WTC11 (cell line): Measurements from ENCODE around the gene PRKAG2. TPM values are rescaled to one million over a fixed set of nuclear protein-coding genes. Genes with fewer than 3 reads are reported as not detected.

Experiments used
- ATAC-seq: fragments of 200-7000 bp; cut with Tn5 transposase; 2 replicates; pipeline ENCODE4 v1.10.0; 2021; ENCODE audit warnings: mild to moderate bottlenecking, moderate library complexity
- CTCF ChIA-PET: fragments of 300-600 bp; sonication (Branson Sonifier 250); formaldehyde crosslinking; loops from one replicate; lab custom pipeline; 2021; ENCODE audit warnings: antibody characterized with exemption; lab: Charles Lee
- POLR2A ChIA-PET: fragments of 350-600 bp; sonication (Branson Sonifier 250); formaldehyde crosslinking; loops from one replicate; lab custom pipeline; 2021; ENCODE audit warnings: antibody characterized with exemption; lab: Charles Lee
- DNase-seq: peaks from one replicate; pipeline ENCODE4 v3.0.0; 2021; ENCODE audit warnings: low spot score
- H3K27ac Mint-ChIP-seq: 2 replicates; pipeline ENCODE4 v1.8.0; 2021; ENCODE audit warnings: mixed read lengths
- H3K27me3 Mint-ChIP-seq: 2 replicates; pipeline ENCODE4 v1.8.0; 2021; ENCODE audit warnings: low read depth, mild to moderate bottlenecking, moderate library complexity, mixed read lengths
- H3K36me3 Mint-ChIP-seq: 2 replicates; pipeline ENCODE4 v1.8.0; 2021; ENCODE audit warnings: mixed read lengths
- H3K4me1 Mint-ChIP-seq: 2 replicates; pipeline ENCODE4 v1.8.0; 2022; ENCODE audit warnings: mixed read lengths
- H3K4me3 Mint-ChIP-seq: 2 replicates; pipeline ENCODE4 v1.8.0; 2021; ENCODE audit warnings: mild to moderate bottlenecking, moderate library complexity, mixed read lengths
- H3K9me3 Mint-ChIP-seq: 2 replicates; pipeline ENCODE4 v1.8.0; 2021; ENCODE audit warnings: mixed read lengths
- ATF1 ChIP-seq: sonication (generic); formaldehyde crosslinking; IDR thresholded peaks from 2 replicates; pipeline ENCODE4 v1.8.1; 2023; ENCODE audit warnings: mild to moderate bottlenecking, moderate library complexity, missing genetic modification reagents
- EMX1 ChIP-seq: fragments of 250-450 bp; sonication (Bioruptor Pico); IDR thresholded peaks from 2 replicates; pipeline ENCODE4 v1.8.0; 2021; ENCODE audit warnings: mild to moderate bottlenecking
- FOXP1 ChIP-seq: sonication (generic); formaldehyde crosslinking; IDR thresholded peaks from 2 replicates; pipeline ENCODE4 v1.8.0; 2022; ENCODE audit warnings: missing genetic modification reagents, mild to moderate bottlenecking, moderate library complexity, borderline replicate concordance
- GTF2I ChIP-seq: fragments of 250-450 bp; sonication (Bioruptor Pico); conservative IDR thresholded peaks from 2 replicates; pipeline ENCODE4 v1.4.0; 2021; ENCODE audit warnings: mild to moderate bottlenecking
- JUN ChIP-seq: sonication (generic); formaldehyde crosslinking; IDR thresholded peaks from 2 replicates; pipeline ENCODE4 v1.8.0; 2023; ENCODE audit warnings: mild to moderate bottlenecking, missing genetic modification reagents
- SMAD3 ChIP-seq: sonication (generic); formaldehyde crosslinking; IDR thresholded peaks from 2 replicates; pipeline ENCODE4 v1.8.0; 2022; ENCODE audit warnings: missing genetic modification reagents, mild to moderate bottlenecking, borderline replicate concordance
- SMAD4 ChIP-seq: sonication (generic); formaldehyde crosslinking; IDR thresholded peaks from 2 replicates; pipeline ENCODE4 v1.8.0; 2022; ENCODE audit warnings: mild to moderate bottlenecking, missing genetic modification reagents
- SOX15 ChIP-seq: fragments of 250-450 bp; sonication (Bioruptor Pico); IDR thresholded peaks from 2 replicates; pipeline ENCODE4 v1.9.0; 2021; ENCODE audit warnings: mild to moderate bottlenecking
- SP1 ChIP-seq: sonication (generic); formaldehyde crosslinking; conservative IDR thresholded peaks from 2 replicates; pipeline ENCODE4 v1.8.1; 2022; ENCODE audit warnings: missing genetic modification reagents
- TEAD4 ChIP-seq: sonication (generic); formaldehyde crosslinking; IDR thresholded peaks from 2 replicates; pipeline ENCODE4 v1.8.0; 2022; ENCODE audit warnings: mild to moderate bottlenecking, missing genetic modification reagents
- ZNF121 ChIP-seq: sonication (generic); formaldehyde crosslinking; IDR thresholded peaks from 2 replicates; pipeline ENCODE4 v1.8.0; 2023; ENCODE audit warnings: missing genetic modification reagents
- ZNF138 ChIP-seq: sonication (generic); formaldehyde crosslinking; conservative IDR thresholded peaks from 2 replicates; pipeline ENCODE4 v1.8.1; 2022; ENCODE audit warnings: mild to moderate bottlenecking, moderate library complexity, missing genetic modification reagents
- total RNA-seq: library from RNA; stranded (reverse); gene quantifications from 3 replicates; pipeline ENCODE4 v1.2.3, GENCODE V29; 2021
- TF ChIP-seq, protein P1 (sequence below): sonication (generic); formaldehyde crosslinking; IDR thresholded peaks from 2 replicates; pipeline ENCODE4 v1.8.1; 2022; ENCODE audit warnings: low read depth, mild to moderate bottlenecking, moderate library complexity, missing genetic modification reagents, borderline replicate concordance
- TF ChIP-seq, protein P2 (sequence below): sonication (generic); formaldehyde crosslinking; conservative IDR thresholded peaks from 2 replicates; pipeline ENCODE4 v1.8.1; 2022; ENCODE audit warnings: mild to moderate bottlenecking, missing genetic modification reagents
- TF ChIP-seq, protein P3 (sequence below): sonication (generic); formaldehyde crosslinking; conservative IDR thresholded peaks from 2 replicates; pipeline ENCODE4 v1.8.1; 2023; ENCODE audit warnings: mild to moderate bottlenecking, low read depth, missing genetic modification reagents, moderate library complexity
- TF ChIP-seq, protein P4 (sequence below): sonication (generic); formaldehyde crosslinking; IDR thresholded peaks from 2 replicates; pipeline ENCODE4 v1.8.1; 2023; ENCODE audit warnings: mild to moderate bottlenecking, missing genetic modification reagents
- TF ChIP-seq, protein P5 (sequence below): fragments of 250-450 bp; sonication (Bioruptor Pico); IDR thresholded peaks from 2 replicates; pipeline ENCODE4 v1.9.0; 2021; ENCODE audit warnings: mild to moderate bottlenecking
- TF ChIP-seq, protein P6 (sequence below): sonication (generic); formaldehyde crosslinking; IDR thresholded peaks from 2 replicates; pipeline ENCODE4 v1.8.0; 2022; ENCODE audit warnings: mild to moderate bottlenecking, missing genetic modification reagents
- TF ChIP-seq, protein P7 (sequence below): sonication (generic); formaldehyde crosslinking; IDR thresholded peaks from 2 replicates; pipeline ENCODE4 v1.8.0; 2023; ENCODE audit warnings: missing genetic modification reagents, mild to moderate bottlenecking, borderline replicate concordance

PRKAG2 gene
- total RNA-seq, 1 experiment from 2014 or later, result 20.3 TPM

DNA sequence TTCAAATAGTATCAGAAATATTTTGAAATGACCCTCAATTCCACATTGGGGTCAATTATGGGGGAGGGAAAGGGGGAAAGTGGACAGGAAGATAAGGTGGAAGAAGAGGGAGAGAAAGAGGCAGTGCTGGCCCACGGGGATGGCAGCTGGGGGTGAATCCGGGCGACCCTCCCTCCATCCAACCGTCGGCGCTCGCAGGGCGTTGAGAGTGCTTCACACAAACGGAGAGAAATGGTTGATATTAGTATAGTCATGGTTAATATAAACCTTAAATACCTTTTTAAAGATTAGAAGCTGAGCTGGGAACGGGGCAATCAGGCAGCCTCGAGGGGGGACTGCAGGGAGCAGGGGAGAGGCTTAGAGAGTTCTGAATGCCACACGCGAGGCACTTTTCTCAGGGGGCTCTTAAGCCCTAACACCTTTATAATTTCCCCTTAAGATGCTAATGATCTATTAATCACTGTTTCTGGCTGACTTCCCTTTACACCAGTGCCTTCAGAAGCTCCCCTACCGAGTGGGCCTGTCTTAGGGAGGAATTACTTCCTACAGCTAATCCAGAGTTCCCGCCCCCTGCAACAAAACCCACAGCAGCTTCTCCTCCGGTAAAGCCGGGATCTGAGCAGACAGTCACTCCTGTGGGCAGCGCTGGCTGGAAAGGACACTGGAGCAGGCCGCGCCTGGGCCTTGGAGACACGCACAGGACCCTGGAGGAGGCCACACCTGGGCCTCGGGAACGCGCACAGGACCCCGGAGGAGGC lies 39.5 kb downstream of the PRKAG2 start:
- CTCF ChIA-PET, result interaction anchor here (0.6 to 0.9 kb wide), 3 partner anchors 23 to 78 kb away, joined by 3 read pairs; no protein-coding TSS in a partner anchor
- no peak overlapping the region for H3K4me3 Mint-ChIP-seq
- peaks cover 25% of the 10 kb centered on the region for H3K4me1 Mint-ChIP-seq
- no peaks in the 10 kb centered on the region for H3K27me3 Mint-ChIP-seq
- POLR2A ChIA-PET, result interaction anchor here (1.9 kb wide), 1 partner anchor 10 kb away, joined by 11 read pairs; no protein-coding TSS in a partner anchor
- H3K36me3 Mint-ChIP-seq, result no peaks in the 10 kb centered on the region
- ATAC-seq (peak; percentile 72), DNase-seq (no peak)
- TF ChIP-seq ATF1 (CRISPR knock-in tag) (no peak), SMAD4 (no peak), JUN (CRISPR knock-in tag) (no peak), EMX1 (CRISPR knock-in tag) (no peak), TEAD4 (CRISPR knock-in tag) (no peak), FOXP1 (no peak), GTF2I (CRISPR knock-in tag) (no peak), SP1 (CRISPR knock-in tag) (no peak), SMAD3 (CRISPR knock-in tag) (no peak), ZNF138 (CRISPR knock-in tag) (no peak), ZNF121 (CRISPR knock-in tag) (no peak), SOX15 (CRISPR knock-in tag) (no peak)
- TF ChIP-seq, protein P1, sequence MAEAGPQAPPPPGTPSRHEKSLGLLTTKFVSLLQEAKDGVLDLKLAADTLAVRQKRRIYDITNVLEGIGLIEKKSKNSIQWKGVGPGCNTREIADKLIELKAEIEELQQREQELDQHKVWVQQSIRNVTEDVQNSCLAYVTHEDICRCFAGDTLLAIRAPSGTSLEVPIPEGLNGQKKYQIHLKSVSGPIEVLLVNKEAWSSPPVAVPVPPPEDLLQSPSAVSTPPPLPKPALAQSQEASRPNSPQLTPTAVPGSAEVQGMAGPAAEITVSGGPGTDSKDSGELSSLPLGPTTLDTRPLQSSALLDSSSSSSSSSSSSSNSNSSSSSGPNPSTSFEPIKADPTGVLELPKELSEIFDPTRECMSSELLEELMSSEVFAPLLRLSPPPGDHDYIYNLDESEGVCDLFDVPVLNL (CRISPR knock-in tag), result no peak
- TF ChIP-seq, protein P2, sequence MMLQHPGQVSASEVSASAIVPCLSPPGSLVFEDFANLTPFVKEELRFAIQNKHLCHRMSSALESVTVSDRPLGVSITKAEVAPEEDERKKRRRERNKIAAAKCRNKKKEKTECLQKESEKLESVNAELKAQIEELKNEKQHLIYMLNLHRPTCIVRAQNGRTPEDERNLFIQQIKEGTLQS, result no peak
- TF ChIP-seq, protein P3, sequence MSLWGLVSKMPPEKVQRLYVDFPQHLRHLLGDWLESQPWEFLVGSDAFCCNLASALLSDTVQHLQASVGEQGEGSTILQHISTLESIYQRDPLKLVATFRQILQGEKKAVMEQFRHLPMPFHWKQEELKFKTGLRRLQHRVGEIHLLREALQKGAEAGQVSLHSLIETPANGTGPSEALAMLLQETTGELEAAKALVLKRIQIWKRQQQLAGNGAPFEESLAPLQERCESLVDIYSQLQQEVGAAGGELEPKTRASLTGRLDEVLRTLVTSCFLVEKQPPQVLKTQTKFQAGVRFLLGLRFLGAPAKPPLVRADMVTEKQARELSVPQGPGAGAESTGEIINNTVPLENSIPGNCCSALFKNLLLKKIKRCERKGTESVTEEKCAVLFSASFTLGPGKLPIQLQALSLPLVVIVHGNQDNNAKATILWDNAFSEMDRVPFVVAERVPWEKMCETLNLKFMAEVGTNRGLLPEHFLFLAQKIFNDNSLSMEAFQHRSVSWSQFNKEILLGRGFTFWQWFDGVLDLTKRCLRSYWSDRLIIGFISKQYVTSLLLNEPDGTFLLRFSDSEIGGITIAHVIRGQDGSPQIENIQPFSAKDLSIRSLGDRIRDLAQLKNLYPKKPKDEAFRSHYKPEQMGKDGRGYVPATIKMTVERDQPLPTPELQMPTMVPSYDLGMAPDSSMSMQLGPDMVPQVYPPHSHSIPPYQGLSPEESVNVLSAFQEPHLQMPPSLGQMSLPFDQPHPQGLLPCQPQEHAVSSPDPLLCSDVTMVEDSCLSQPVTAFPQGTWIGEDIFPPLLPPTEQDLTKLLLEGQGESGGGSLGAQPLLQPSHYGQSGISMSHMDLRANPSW (CRISPR knock-in tag), result no peak
- TF ChIP-seq, protein P4, sequence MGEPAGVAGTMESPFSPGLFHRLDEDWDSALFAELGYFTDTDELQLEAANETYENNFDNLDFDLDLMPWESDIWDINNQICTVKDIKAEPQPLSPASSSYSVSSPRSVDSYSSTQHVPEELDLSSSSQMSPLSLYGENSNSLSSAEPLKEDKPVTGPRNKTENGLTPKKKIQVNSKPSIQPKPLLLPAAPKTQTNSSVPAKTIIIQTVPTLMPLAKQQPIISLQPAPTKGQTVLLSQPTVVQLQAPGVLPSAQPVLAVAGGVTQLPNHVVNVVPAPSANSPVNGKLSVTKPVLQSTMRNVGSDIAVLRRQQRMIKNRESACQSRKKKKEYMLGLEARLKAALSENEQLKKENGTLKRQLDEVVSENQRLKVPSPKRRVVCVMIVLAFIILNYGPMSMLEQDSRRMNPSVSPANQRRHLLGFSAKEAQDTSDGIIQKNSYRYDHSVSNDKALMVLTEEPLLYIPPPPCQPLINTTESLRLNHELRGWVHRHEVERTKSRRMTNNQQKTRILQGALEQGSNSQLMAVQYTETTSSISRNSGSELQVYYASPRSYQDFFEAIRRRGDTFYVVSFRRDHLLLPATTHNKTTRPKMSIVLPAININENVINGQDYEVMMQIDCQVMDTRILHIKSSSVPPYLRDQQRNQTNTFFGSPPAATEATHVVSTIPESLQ (CRISPR knock-in tag), result no peak
- TF ChIP-seq, protein P5, sequence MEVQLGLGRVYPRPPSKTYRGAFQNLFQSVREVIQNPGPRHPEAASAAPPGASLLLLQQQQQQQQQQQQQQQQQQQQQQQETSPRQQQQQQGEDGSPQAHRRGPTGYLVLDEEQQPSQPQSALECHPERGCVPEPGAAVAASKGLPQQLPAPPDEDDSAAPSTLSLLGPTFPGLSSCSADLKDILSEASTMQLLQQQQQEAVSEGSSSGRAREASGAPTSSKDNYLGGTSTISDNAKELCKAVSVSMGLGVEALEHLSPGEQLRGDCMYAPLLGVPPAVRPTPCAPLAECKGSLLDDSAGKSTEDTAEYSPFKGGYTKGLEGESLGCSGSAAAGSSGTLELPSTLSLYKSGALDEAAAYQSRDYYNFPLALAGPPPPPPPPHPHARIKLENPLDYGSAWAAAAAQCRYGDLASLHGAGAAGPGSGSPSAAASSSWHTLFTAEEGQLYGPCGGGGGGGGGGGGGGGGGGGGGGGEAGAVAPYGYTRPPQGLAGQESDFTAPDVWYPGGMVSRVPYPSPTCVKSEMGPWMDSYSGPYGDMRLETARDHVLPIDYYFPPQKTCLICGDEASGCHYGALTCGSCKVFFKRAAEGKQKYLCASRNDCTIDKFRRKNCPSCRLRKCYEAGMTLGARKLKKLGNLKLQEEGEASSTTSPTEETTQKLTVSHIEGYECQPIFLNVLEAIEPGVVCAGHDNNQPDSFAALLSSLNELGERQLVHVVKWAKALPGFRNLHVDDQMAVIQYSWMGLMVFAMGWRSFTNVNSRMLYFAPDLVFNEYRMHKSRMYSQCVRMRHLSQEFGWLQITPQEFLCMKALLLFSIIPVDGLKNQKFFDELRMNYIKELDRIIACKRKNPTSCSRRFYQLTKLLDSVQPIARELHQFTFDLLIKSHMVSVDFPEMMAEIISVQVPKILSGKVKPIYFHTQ (CRISPR knock-in tag), result no peak
- TF ChIP-seq, protein P6, sequence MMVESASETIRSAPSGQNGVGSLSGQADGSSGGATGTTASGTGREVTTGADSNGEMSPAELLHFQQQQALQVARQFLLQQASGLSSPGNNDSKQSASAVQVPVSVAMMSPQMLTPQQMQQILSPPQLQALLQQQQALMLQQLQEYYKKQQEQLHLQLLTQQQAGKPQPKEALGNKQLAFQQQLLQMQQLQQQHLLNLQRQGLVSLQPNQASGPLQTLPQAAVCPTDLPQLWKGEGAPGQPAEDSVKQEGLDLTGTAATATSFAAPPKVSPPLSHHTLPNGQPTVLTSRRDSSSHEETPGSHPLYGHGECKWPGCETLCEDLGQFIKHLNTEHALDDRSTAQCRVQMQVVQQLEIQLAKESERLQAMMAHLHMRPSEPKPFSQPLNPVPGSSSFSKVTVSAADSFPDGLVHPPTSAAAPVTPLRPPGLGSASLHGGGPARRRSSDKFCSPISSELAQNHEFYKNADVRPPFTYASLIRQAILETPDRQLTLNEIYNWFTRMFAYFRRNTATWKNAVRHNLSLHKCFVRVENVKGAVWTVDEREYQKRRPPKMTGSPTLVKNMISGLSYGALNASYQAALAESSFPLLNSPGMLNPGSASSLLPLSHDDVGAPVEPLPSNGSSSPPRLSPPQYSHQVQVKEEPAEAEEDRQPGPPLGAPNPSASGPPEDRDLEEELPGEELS (CRISPR knock-in tag), result no peak
- TF ChIP-seq, protein P7, sequence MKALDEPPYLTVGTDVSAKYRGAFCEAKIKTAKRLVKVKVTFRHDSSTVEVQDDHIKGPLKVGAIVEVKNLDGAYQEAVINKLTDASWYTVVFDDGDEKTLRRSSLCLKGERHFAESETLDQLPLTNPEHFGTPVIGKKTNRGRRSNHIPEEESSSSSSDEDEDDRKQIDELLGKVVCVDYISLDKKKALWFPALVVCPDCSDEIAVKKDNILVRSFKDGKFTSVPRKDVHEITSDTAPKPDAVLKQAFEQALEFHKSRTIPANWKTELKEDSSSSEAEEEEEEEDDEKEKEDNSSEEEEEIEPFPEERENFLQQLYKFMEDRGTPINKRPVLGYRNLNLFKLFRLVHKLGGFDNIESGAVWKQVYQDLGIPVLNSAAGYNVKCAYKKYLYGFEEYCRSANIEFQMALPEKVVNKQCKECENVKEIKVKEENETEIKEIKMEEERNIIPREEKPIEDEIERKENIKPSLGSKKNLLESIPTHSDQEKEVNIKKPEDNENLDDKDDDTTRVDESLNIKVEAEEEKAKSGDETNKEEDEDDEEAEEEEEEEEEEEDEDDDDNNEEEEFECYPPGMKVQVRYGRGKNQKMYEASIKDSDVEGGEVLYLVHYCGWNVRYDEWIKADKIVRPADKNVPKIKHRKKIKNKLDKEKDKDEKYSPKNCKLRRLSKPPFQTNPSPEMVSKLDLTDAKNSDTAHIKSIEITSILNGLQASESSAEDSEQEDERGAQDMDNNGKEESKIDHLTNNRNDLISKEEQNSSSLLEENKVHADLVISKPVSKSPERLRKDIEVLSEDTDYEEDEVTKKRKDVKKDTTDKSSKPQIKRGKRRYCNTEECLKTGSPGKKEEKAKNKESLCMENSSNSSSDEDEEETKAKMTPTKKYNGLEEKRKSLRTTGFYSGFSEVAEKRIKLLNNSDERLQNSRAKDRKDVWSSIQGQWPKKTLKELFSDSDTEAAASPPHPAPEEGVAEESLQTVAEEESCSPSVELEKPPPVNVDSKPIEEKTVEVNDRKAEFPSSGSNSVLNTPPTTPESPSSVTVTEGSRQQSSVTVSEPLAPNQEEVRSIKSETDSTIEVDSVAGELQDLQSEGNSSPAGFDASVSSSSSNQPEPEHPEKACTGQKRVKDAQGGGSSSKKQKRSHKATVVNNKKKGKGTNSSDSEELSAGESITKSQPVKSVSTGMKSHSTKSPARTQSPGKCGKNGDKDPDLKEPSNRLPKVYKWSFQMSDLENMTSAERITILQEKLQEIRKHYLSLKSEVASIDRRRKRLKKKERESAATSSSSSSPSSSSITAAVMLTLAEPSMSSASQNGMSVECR (CRISPR knock-in tag), result no peak
- H3K27ac Mint-ChIP-seq, result peak overlapping the region; percentile 19; the same call in 1 of the 2 replicates
- no peaks in the 10 kb centered on the region for H3K9me3 Mint-ChIP-seq
